SK-N-SH (cell line): ENCODE measurements around the gene LAMA1. TPM values are rescaled to one million over a fixed set of nuclear protein-coding genes. Genes with fewer than 3 reads are reported as not detected.

Experiments used
- CTCF ChIA-PET: fragments of 300-600, 350-600 bp; formaldehyde crosslinking; extraction: SDS; loops from one replicate; lab custom pipeline; 2021; lab: Yijun Ruan, JAX
- POLR2A ChIA-PET: fragments of 350-600 bp; sonication (Branson Sonifier 250); formaldehyde crosslinking; extraction: SDS; loops from one replicate; lab custom pipeline; 2020; ENCODE audit warnings: antibody characterized with exemption, inconsistent platforms; lab: Yijun Ruan, JAX
- DNase-seq: peaks from one replicate; pipeline ENCODE4 v3.0.0; 2012
- H2AFZ ChIP-seq: fragments of 200-600 bp; sonication (generic); 2 replicates; pipeline ENCODE4 v1.8.1; 2016; ENCODE audit warnings: antibody characterized with exemption, mild to moderate bottlenecking, low read depth
- H3F3A ChIP-seq: fragments of 200-600 bp; sonication (generic); replicated peaks from 2 replicates; pipeline ENCODE3; 2016; ENCODE audit warnings: antibody characterized with exemption, mild to moderate bottlenecking; ENCODE audit not compliant: insufficient read depth
- H3K27ac ChIP-seq, 2 experiments: fragments of 200-500 bp in 1 of 2; fragments of 200-600 bp in 1 of 2; sonication (Bioruptor generic) in 1 of 2; sonication (generic), shearing (Covaris generic) in 1 of 2; 2 replicates each; pipeline versions ENCODE4 v1.5.1 to v1.6.1; 2014 to 2016; ENCODE audit warnings: low read depth in 2 of 2, inconsistent platforms in 1 of 2, low read length in 1 of 2, mild to moderate bottlenecking in 1 of 2, mixed read lengths in 1 of 2
- H3K27me3 ChIP-seq: fragments of 200-600 bp; sonication (generic), shearing (Covaris generic); 2 replicates; pipeline ENCODE4 v1.6.1; 2016; ENCODE audit warnings: mixed run types; ENCODE audit not compliant: insufficient read depth
- H3K36me3 ChIP-seq, 2 experiments: fragments of 200-500 bp in 1 of 2; fragments of 200-600 bp in 1 of 2; sonication (Bioruptor generic) in 1 of 2; sonication (generic) in 1 of 2; replicated peaks in 1 of 2; 2 replicates each; pipeline versions ENCODE3 to v1.5.1; 2014 to 2016; ENCODE audit warnings: low read length in 1 of 2, mild to moderate bottlenecking in 1 of 2; ENCODE audit not compliant: insufficient read depth in 2 of 2, control insufficient read depth in 1 of 2
- H3K4me1 ChIP-seq, 2 experiments: fragments of 200-500 bp in 1 of 2; fragments of 200-600 bp in 1 of 2; sonication (Bioruptor generic) in 1 of 2; sonication (generic), shearing (Covaris generic) in 1 of 2; 2 replicates each; pipeline versions ENCODE4 v1.5.1 to v1.6.1; 2014 to 2016; ENCODE audit warnings: low read depth in 1 of 2, low read length in 1 of 2, mixed run types in 1 of 2; ENCODE audit not compliant: insufficient read depth in 2 of 2, control insufficient read depth in 1 of 2
- H3K4me2 ChIP-seq: fragments of 200-600 bp; sonication (generic), shearing (Covaris generic); 2 replicates; pipeline ENCODE4 v1.6.1; 2017; ENCODE audit warnings: mixed run types
- H3K4me3 ChIP-seq, 2 experiments: fragments of 200-500 bp in 1 of 2; fragments of 200-600 bp in 1 of 2; sonication (Bioruptor generic) in 1 of 2; sonication (generic), shearing (Covaris generic) in 1 of 2; 2 replicates each; pipeline versions ENCODE4 v1.5.1 to v1.8.1; 2014 to 2016; ENCODE audit warnings: low read depth in 2 of 2, inconsistent platforms in 1 of 2, low read length in 1 of 2, mild to moderate bottlenecking in 1 of 2, mixed read lengths in 1 of 2, moderate library complexity in 1 of 2
- H3K79me2 ChIP-seq: fragments of 200-600 bp; sonication (generic); 2 replicates; pipeline ENCODE4 v1.8.1; 2017; ENCODE audit warnings: mild to moderate bottlenecking; ENCODE audit not compliant: insufficient read depth
- H3K9ac ChIP-seq: fragments of 200-600 bp; sonication (generic); 2 replicates; pipeline ENCODE4 v1.6.1; 2017; ENCODE audit warnings: mixed run types
- H3K9me2 ChIP-seq: fragments of 200-600 bp; sonication (generic); 2 replicates; pipeline ENCODE4 v1.6.1; 2017; ENCODE audit warnings: mixed run types
- H3K9me3 ChIP-seq: fragments of 200-600 bp; sonication (generic); 2 replicates; pipeline ENCODE4 v1.6.1; 2017; ENCODE audit warnings: mixed run types, mild to moderate bottlenecking, moderate library complexity
- H4K20me1 ChIP-seq: fragments of 200-600 bp; sonication (generic); 2 replicates; pipeline ENCODE4 v1.6.1; 2017; ENCODE audit warnings: mild to moderate bottlenecking, mixed run types; ENCODE audit not compliant: insufficient read depth
- CHD2 ChIP-seq: fragments of 150-350 bp; IDR thresholded peaks from 2 replicates; pipeline ENCODE4 v1.6.1; 2018; ENCODE audit warnings: low read length; ENCODE audit not compliant: partially characterized antibody
- ELF1 ChIP-seq: IDR thresholded peaks from 2 replicates; pipeline ENCODE4 v1.4.0; 2012
- JUND ChIP-seq: IDR thresholded peaks from 2 replicates; pipeline ENCODE4 v1.4.0; 2012
- POLR2AphosphoS5 ChIP-seq: IDR thresholded peaks from 2 replicates; pipeline ENCODE4 v1.6.1; 2012; ENCODE audit warnings: low read depth, low read length
- RFX5 ChIP-seq: IDR thresholded peaks from 2 replicates; pipeline ENCODE4 v1.6.1; 2012; ENCODE audit warnings: mild to moderate bottlenecking, improper control_type of control experiment, low read length
- SIN3A ChIP-seq: IDR thresholded peaks from 2 replicates; pipeline ENCODE4 v1.6.1; 2012; ENCODE audit warnings: low read depth, mild to moderate bottlenecking, low read length, moderate library complexity, borderline replicate concordance
- YY1 ChIP-seq: IDR thresholded peaks from 2 replicates; pipeline ENCODE4 v1.4.0; 2012; ENCODE audit warnings: low read depth, mild to moderate bottlenecking
- WGBS: methylation state at CpG from one replicate; pipeline ENCODE4 v1.1.6; 2017; ENCODE audit warnings: low lambda C conversion rate; 5-methylcytosine and 5-hydroxymethylcytosine counted together
- polyA plus RNA-seq, 3 experiments: library from polyadenylated mRNA; depleted of rRNA; stranded (reverse); fragments of >200 nt; gene quantifications; 2 replicates each; pipeline ENCODE4 v1.2.3, GENCODE V29; 2012
- TF ChIP-seq, protein P1 (sequence below): IDR thresholded peaks from 2 replicates; pipeline ENCODE4 v1.4.0; 2012; ENCODE audit warnings: low read depth
- TF ChIP-seq, protein P2 (sequence below): fragments of 150-350 bp; IDR thresholded peaks from 2 replicates; pipeline ENCODE4 v1.6.1; 2016; ENCODE audit warnings: mild to moderate bottlenecking, low read depth, low read length
- TF ChIP-seq, protein P3 (sequence below): IDR thresholded peaks from 2 replicates; pipeline ENCODE4 v1.4.0; 2012; ENCODE audit warnings: low read depth, borderline replicate concordance
- TF ChIP-seq, protein P4 (sequence below): fragments of 150-350 bp; IDR thresholded peaks from 2 replicates; pipeline ENCODE4 v1.6.1; 2017; ENCODE audit warnings: antibody characterized with exemption, low read length, low read depth, borderline replicate concordance

LAMA1 gene
- polyA plus RNA-seq, 1 of the 3 experiments (the other 2 are of a cell fraction) = 0.07 TPM

DNA sequence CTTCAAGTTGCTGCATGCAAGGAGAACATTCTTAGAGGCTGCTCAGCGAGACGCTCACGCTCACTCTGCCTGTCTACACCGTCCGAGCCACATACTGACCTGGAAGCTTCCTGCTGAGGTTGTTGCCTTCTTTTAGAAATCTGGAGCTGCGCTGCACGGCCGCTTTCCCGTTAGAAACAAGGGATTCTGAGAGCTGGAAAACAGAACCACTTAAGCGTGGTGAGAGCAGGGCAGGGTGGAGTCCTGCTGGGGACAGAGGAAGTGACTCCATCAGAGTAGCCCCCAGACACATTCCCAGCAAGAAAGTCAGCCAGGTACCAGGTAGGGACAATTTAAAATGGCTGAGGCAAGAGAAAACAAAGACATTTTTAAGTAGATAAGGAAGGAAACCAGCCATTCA lies 135.2 kb downstream of the LAMA1 start:
- DNase-seq = no peak
- ChIA-PET CTCF (interaction anchor here (0.7 to 1.4 kb wide), 3 partner anchors 14 to 63 kb away, joined by 3 to 6 read pairs (median 3); no protein-coding TSS in a partner anchor), POLR2A (no interaction called here)
- no peak overlapping the region for H3K27ac ChIP-seq
- H3F3A ChIP-seq = no peaks in the 10 kb centered on the region
- TF ChIP-seq ELF1 (no peak), JUND (no peak), POLR2AphosphoS5 (no peak)
- TF ChIP-seq, protein P1, sequence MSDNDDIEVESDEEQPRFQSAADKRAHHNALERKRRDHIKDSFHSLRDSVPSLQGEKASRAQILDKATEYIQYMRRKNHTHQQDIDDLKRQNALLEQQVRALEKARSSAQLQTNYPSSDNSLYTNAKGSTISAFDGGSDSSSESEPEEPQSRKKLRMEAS = no peak
- TF ChIP-seq, protein P2, sequence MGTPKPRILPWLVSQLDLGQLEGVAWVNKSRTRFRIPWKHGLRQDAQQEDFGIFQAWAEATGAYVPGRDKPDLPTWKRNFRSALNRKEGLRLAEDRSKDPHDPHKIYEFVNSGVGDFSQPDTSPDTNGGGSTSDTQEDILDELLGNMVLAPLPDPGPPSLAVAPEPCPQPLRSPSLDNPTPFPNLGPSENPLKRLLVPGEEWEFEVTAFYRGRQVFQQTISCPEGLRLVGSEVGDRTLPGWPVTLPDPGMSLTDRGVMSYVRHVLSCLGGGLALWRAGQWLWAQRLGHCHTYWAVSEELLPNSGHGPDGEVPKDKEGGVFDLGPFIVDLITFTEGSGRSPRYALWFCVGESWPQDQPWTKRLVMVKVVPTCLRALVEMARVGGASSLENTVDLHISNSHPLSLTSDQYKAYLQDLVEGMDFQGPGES = no peak
- H3K36me3 ChIP-seq = no peaks in the 10 kb centered on the region
- no peaks in the 10 kb centered on the region for H3K27me3 ChIP-seq
- H3K4me3 ChIP-seq = no peak overlapping the region
- peaks cover 0 to 6% of the 10 kb centered on the region in 2 experiments; a peak in 1 of 4 replicates for H3K4me1 ChIP-seq
- H3K9me2 ChIP-seq = no peaks in the 10 kb centered on the region
- H3K9ac ChIP-seq = no peak overlapping the region
- H2AFZ ChIP-seq = no peak overlapping the region
- no peak overlapping the region for H3K4me2 ChIP-seq
- H4K20me1 ChIP-seq = no peaks in the 10 kb centered on the region
- 69% methylated on average over 10 of the region's 10 CpGs for WGBS
- H3K79me2 ChIP-seq = no peaks in the 10 kb centered on the region
- H3K9me3 ChIP-seq = no peaks in the 10 kb centered on the region

DNA sequence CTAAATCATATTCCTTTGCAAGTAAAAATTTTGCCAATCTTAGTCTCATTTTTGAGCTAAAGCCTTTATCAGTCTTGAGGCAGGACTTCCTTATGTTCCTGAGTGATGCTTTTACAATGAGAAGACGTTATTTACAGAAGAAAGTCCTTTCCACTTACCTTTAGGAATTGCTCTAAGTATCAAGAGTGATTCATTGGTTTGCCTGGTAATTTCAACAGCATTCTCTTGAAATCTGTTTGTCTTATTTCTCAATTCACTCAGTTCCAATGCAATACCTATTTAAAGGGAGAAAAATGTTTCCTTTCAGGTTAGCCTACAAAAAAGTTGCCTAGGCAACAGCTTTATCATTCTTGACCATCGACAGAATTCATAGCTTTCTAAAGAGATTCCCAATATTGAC lies 137.2 kb downstream of the LAMA1 start:
- TF ChIP-seq, protein P3, sequence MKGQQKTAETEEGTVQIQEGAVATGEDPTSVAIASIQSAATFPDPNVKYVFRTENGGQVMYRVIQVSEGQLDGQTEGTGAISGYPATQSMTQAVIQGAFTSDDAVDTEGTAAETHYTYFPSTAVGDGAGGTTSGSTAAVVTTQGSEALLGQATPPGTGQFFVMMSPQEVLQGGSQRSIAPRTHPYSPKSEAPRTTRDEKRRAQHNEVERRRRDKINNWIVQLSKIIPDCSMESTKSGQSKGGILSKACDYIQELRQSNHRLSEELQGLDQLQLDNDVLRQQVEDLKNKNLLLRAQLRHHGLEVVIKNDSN = no peak
- TF ChIP-seq RFX5 (no peak), SIN3A (no peak), YY1 (no peak), CHD2 (no peak)
- TF ChIP-seq, protein P4, sequence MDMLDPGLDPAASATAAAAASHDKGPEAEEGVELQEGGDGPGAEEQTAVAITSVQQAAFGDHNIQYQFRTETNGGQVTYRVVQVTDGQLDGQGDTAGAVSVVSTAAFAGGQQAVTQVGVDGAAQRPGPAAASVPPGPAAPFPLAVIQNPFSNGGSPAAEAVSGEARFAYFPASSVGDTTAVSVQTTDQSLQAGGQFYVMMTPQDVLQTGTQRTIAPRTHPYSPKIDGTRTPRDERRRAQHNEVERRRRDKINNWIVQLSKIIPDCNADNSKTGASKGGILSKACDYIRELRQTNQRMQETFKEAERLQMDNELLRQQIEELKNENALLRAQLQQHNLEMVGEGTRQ = no peak
- no peak overlapping the region for H3K4me3 ChIP-seq
- no peak overlapping the region for H2AFZ ChIP-seq
- POLR2A ChIA-PET = no interaction called here
- H3K9me2 ChIP-seq = no peaks in the 10 kb centered on the region
- H3K27me3 ChIP-seq = no peaks in the 10 kb centered on the region
- peaks cover 0 to 6% of the 10 kb centered on the region in 2 experiments; a peak in 1 of 4 replicates for H3K4me1 ChIP-seq
- WGBS = 24% methylated on average over 2 of the region's 2 CpGs
- H3K9ac ChIP-seq = no peak overlapping the region
- H3K9me3 ChIP-seq = no peaks in the 10 kb centered on the region
- no peaks in the 10 kb centered on the region for H3K79me2 ChIP-seq
- CTCF ChIA-PET = interaction anchor here (1.0 to 1.6 kb wide), 3 partner anchors 20 to 59 kb away, joined by 3 to 4 read pairs (median 3); no protein-coding TSS in a partner anchor
- no peaks in the 10 kb centered on the region for H3F3A ChIP-seq
- H4K20me1 ChIP-seq = no peaks in the 10 kb centered on the region
- H3K27ac ChIP-seq = no peak overlapping the region
- no peak overlapping the region for H3K4me2 ChIP-seq
- no peaks in the 10 kb centered on the region for H3K36me3 ChIP-seq
- DNase-seq = no peak
